ENCODE measurements around the gene ARSG.

GRCh38 chr17:68403122-68403521, 111.8 kb downstream of the ARSG start:
- TF ChIP-seq YY1 (IDR thresholded peaks at IDR 0.05; ENCODE audit: low read depth) (no peak), CTCF (IDR thresholded peaks at IDR 0.05) (no peak), SIN3A (IDR thresholded peaks at IDR 0.05; ENCODE audit: borderline replicate concordance, low read depth, low read length) (no peak), REST (IDR thresholded peaks at IDR 0.05; ENCODE audit: low read depth, low read length) (no peak), EP300 (IDR thresholded peaks at IDR 0.05; ENCODE audit: borderline replicate concordance in 1 of 2, low read depth in 1 of 2, low read length in 1 of 2) (no peak), TAF1 (IDR thresholded peaks at IDR 0.05; ENCODE audit: borderline replicate concordance, low read depth, low read length) (no peak), EZH2phosphoT487 (IDR thresholded peaks at IDR 0.05; ENCODE audit: borderline replicate concordance, low read depth) (no peak), GABPA (IDR thresholded peaks at IDR 0.05; ENCODE audit: low read depth) (no peak), USF2 (IDR thresholded peaks at IDR 0.05; ENCODE audit: borderline replicate concordance, low read depth, low read length) (no peak), CHD2 (IDR thresholded peaks at IDR 0.05; ENCODE audit: low read length, partially characterized antibody) (no peak), MXI1 (IDR thresholded peaks at IDR 0.05; ENCODE audit: low read depth, low read length) (no peak), MEF2A (IDR thresholded peaks at IDR 0.05; ENCODE audit: borderline replicate concordance, low read depth) (no peak), PBX3 (IDR thresholded peaks at IDR 0.05) (no peak), POLR2AphosphoS5 (IDR thresholded peaks at IDR 0.05; ENCODE audit: low read depth, low read length) (no peak)

Measured in SK-N-SH (cell line).